HAP-1 (cell line): ENCODE measurements around the gene MRPL52.
"Not testable (repeated sequence)": the region's sequence is repeated elsewhere in the genome, so short reads cannot be mapped to it uniquely, and the experiment has no call there.

Source experiments
- DNase-seq, 2 experiments: peaks; one replicate each; pipeline ENCODE4 v3.0.0-alpha.2; 2016 to 2020; ENCODE audit warnings: low spot score in 2 of 2
- H3K27me3 ChIP-seq: fragments of 250-450 bp; sonication (Bioruptor Pico); 2 replicates; pipeline ENCODE4 v1.5.1; 2020; ENCODE audit warnings: low read depth, mild to moderate bottlenecking, moderate library complexity
- H3K36me3 ChIP-seq: fragments of 250-450 bp; sonication (Bioruptor Pico); replicated peaks from 2 replicates; pipeline ENCODE4 v1.5.1; 2020; ENCODE audit warnings: mild to moderate bottlenecking
- H3K4me1 ChIP-seq: fragments of 250-450 bp; sonication (Bioruptor Pico); 2 replicates; pipeline ENCODE4 v1.5.1; 2020; ENCODE audit warnings: mild to moderate bottlenecking
- H3K4me3 ChIP-seq: fragments of 250-450 bp; sonication (Bioruptor Pico); 2 replicates; pipeline ENCODE4 v1.5.1; 2020; ENCODE audit warnings: mild to moderate bottlenecking, moderate library complexity
- H3K9me3 ChIP-seq: fragments of 250-450 bp; sonication (Bioruptor Pico); 2 replicates; pipeline ENCODE4 v1.5.1; 2020; ENCODE audit warnings: mild to moderate bottlenecking, moderate library complexity
- in situ Hi-C: fragments of 300-500 bp; cut with MboI; formaldehyde crosslinking; loops from 3 replicates; pipeline ENCODE4 v1.14.3; 2020; ENCODE audit warnings: low sequenced_read_pairs, inconsistent platforms, mixed read lengths

Gene MRPL52

GRCh38 chr14:22847661-22848341 is 18.1 kb downstream of the MRPL52 start:
- H3K4me1 ChIP-seq: 0 out of 2 replicates have a peak, but pooled peaks cover 1% of the 10 kb centered on the region
- no peak overlapping the region for H3K4me3 ChIP-seq
- no peak for DNase-seq
- H3K27me3 ChIP-seq: no peaks in the 10 kb centered on the region
- no peaks in the 10 kb centered on the region for H3K9me3 ChIP-seq
- no peaks in the 10 kb centered on the region for H3K36me3 ChIP-seq
- in situ Hi-C loops: no loop called here

- in situ Hi-C loops: no loop called here
- H3K4me3 ChIP-seq: no peak overlapping the region
Measured at GRCh38 chr14:22848351-22849164, 18.9 kb downstream of the MRPL52 start.

GRCh38 chr14:22849212-22849819 is 19.6 kb downstream of the MRPL52 start:
- Histone ChIP-seq H3K36me3 (no peaks in the 10 kb centered on the region), H3K27me3 (no peaks in the 10 kb centered on the region), H3K4me1 (0 out of 2 replicates have a peak, but pooled peaks cover 2% of the 10 kb centered on the region), H3K4me3 (no peak overlapping the region), H3K9me3 (no peaks in the 10 kb centered on the region)
- in situ Hi-C loops: no loop called here
- no peak for DNase-seq

More at GRCh38 chr14:22848351-22849164, 18.9 kb downstream of the MRPL52 start:
- H3K4me1 ChIP-seq: 0 out of 2 replicates have a peak, but pooled peaks cover 2% of the 10 kb centered on the region
- no peak for DNase-seq
- no peaks in the 10 kb centered on the region for H3K27me3 ChIP-seq
- H3K36me3 ChIP-seq: no peaks in the 10 kb centered on the region
- H3K9me3 ChIP-seq: no peaks in the 10 kb centered on the region

- Histone ChIP-seq H3K36me3 (no peaks in the 10 kb centered on the region), H3K4me3 (no peak overlapping the region), H3K4me1 (0 out of 2 replicates have a peak, but pooled peaks cover 2% of the 10 kb centered on the region), H3K9me3 (no peaks in the 10 kb centered on the region), H3K27me3 (no peaks in the 10 kb centered on the region)
- no peak for DNase-seq
- in situ Hi-C loops: loop anchor here (25.0 kb wide), 1 partner anchor 464 kb away; no protein-coding TSS in a partner anchor
Measured at GRCh38 chr14:22850944-22851764, 21.5 kb downstream of the MRPL52 start.

- H3K4me3 ChIP-seq, H3K9me3 ChIP-seq, H3K27me3 ChIP-seq, H3K36me3 ChIP-seq, DNase-seq, H3K4me1 ChIP-seq: not testable (repeated sequence)
- in situ Hi-C loops: loop anchor here (25.0 kb wide), 1 partner anchor 465 kb away; no protein-coding TSS in a partner anchor
Measured at GRCh38 chr14:22852178-22852577, 22.5 kb downstream of the MRPL52 start.

- H3K36me3 ChIP-seq: no peaks in the 10 kb centered on the region
- H3K9me3 ChIP-seq: no peaks in the 10 kb centered on the region
- in situ Hi-C loops: loop anchor here (25.0 kb wide), 1 partner anchor 465 kb away; no protein-coding TSS in a partner anchor
- 0 out of 2 replicates have a peak, but pooled peaks cover 2% of the 10 kb centered on the region for H3K4me1 ChIP-seq
- no peaks in the 10 kb centered on the region for H3K27me3 ChIP-seq
- no peak overlapping the region for H3K4me3 ChIP-seq
- DNase-seq: no peak
Measured at GRCh38 chr14:22852599-22852939, 22.9 kb downstream of the MRPL52 start.

GRCh38 chr14:22852940-22853767 is 23.5 kb downstream of the MRPL52 start:
- Histone ChIP-seq H3K4me1 (0 out of 2 replicates have a peak, but pooled peaks cover 2% of the 10 kb centered on the region), H3K4me3 (peak overlapping the region; percentile 30), H3K27me3 (no peaks in the 10 kb centered on the region), H3K36me3 (no peaks in the 10 kb centered on the region), H3K9me3 (no peaks in the 10 kb centered on the region)
- peak; percentile 58 to 95 for DNase-seq
- in situ Hi-C loops: loop anchor here (25.0 kb wide), 1 partner anchor 466 kb away; no protein-coding TSS in a partner anchor

GRCh38 chr14:22854296-22854695 is 24.6 kb downstream of the MRPL52 start:
- in situ Hi-C loops: loop anchor here (25.0 kb wide), 1 partner anchor 467 kb away; no protein-coding TSS in a partner anchor
- not testable (repeated sequence) for H3K4me1 ChIP-seq, DNase-seq, H3K4me3 ChIP-seq, H3K27me3 ChIP-seq, H3K36me3 ChIP-seq, H3K9me3 ChIP-seq

GRCh38 chr14:22854963-22855724 is 25.5 kb downstream of the MRPL52 start:
- in situ Hi-C loops: loop anchor here (5.0 to 25.0 kb wide), 2 partner anchors 298 to 468 kb away; no protein-coding TSS in a partner anchor

GRCh38 chr14:22856428-22856827 is 26.7 kb downstream of the MRPL52 start:
- no peaks in the 10 kb centered on the region for H3K9me3 ChIP-seq
- no peaks in the 10 kb centered on the region for H3K36me3 ChIP-seq
- DNase-seq: no peak
- H3K4me1 ChIP-seq: 0 out of 2 replicates have a peak, but pooled peaks cover 2% of the 10 kb centered on the region
- H3K4me3 ChIP-seq: no peak overlapping the region
- no peaks in the 10 kb centered on the region for H3K27me3 ChIP-seq
- in situ Hi-C loops: loop anchor here (5.0 to 25.0 kb wide), 2 partner anchors 299 to 469 kb away; no protein-coding TSS in a partner anchor

More at GRCh38 chr14:22854963-22855724, 25.5 kb downstream of the MRPL52 start:
- Histone ChIP-seq H3K36me3 (no peaks in the 10 kb centered on the region), H3K9me3 (no peaks in the 10 kb centered on the region), H3K27me3 (no peaks in the 10 kb centered on the region), H3K4me3 (no peak overlapping the region), H3K4me1 (0 out of 2 replicates have a peak, but pooled peaks cover 2% of the 10 kb centered on the region)
- no peak for DNase-seq

GRCh38 chr14:22860377-22860776 is 30.7 kb downstream of the MRPL52 start:
- not testable (repeated sequence) for H3K9me3 ChIP-seq, H3K27me3 ChIP-seq, H3K4me1 ChIP-seq, DNase-seq, H3K4me3 ChIP-seq, H3K36me3 ChIP-seq
- in situ Hi-C loops: loop anchor here (25.0 kb wide), 1 partner anchor 473 kb away; no protein-coding TSS in a partner anchor
